ENCODE results near the gene PRRC2B. TPM values are rescaled to one million over a fixed set of nuclear protein-coding genes. Genes with fewer than 3 reads are reported as not detected.
A peak's percentile ranks its signal among the peaks of the same experiment; 100 is the strongest.

The PRRC2B gene
- total RNA-seq, 1 donor from 2014 or later, result 124 TPM

DNA sequence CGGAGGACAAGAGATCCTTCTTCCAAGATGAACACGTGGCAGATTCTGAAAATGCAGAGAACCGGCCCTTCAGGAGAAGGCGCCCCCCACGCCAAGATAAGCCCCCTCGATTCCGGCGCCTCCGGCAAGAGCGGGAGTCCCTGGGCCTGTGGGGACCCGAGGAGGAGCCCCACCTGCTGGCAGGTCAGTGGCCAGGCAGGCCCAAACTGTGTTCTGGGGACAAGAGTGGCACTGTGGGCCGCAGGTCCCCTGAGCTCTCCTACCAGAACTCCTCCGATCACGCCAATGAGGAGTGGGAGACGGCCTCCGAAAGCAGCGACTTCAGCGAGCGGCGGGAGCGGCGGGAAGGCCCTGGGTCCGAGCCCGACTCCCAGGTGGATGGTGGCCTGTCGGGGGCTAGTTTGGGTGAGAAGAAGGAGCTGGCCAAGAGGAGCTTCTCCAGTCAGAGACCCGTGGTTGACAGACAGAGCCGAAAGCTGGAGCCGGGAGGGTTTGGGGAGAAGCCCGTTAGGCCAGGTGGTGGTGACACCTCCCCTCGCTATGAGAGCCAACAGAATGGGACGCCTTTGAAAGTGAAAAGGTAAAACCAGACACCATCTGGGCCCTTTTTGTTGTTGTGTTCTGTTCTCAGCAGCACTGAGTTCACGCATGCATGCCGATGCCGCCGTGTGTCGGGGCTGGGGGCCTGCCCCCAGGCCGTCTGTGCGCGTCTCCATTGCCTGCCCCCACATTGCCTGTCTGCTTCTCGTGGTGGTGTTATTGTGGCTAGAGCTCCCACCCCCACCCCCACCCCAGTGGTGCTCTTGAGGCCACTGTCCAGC is 82.3 kb downstream of the PRRC2B start:
- ATAC-seq (ENCODE audit: poor library complexity) (peak; percentile 62), DNase-seq (no peak)
- intact Hi-C loops (cut with DNase I), result loop anchor here (10.0 kb wide), 1 partner anchor 101 kb away; no protein-coding TSS in a partner anchor

DNA sequence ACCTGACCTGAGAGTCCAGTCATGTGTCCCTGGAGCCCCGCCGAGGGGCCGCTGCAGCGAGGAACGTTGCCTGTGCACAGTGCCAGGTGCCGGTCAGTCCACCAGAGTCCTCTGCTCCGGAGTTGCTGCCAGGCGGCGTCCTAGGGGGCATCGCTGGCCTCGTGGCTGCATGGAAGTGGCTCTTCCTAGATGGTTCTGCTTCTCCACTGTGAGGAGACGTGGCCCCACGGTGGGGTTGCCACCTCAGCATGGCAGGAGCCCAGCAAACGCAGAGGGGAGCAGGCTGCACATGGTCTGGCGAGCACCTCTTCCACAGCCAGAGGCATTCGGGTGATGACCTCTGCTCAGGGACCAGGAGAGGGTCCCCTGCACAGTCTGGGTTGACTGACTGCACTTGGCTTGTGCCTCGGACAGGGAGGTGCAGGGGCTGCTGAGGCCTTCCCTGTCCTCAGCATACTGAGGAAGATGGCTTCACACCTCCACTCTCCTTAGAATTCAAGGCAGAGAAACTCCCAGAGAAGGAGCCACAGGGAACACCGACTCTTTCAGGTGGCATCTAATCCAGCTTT is 83.0 kb downstream of the PRRC2B start:
- DNase-seq (peak; percentile 84), ATAC-seq (ENCODE audit: poor library complexity) (peak; percentile 85)
- intact Hi-C loops (cut with DNase I), result loop anchor here (10.0 kb wide), 1 partner anchor 102 kb away; no protein-coding TSS in a partner anchor

DNA sequence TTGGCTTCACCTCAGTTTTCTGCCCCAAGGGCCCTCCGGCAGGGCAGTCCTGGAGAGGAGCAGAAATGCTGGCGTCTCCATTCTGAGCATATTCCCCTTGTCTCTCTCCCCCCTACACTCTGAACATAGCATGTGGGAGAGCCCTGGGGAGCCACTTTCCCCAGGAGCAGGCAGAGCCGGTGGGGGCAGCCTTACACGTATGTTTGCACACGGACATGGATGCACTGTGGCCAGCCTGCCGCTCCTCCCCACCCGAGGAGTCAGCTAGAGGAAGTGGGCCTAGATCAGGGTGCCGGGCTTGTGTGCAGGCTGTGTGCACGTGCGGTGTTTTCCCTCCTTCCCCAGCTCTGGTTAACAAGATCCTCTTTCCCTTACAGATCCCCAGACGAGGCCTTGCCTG is 83.5 kb downstream of the PRRC2B start:
- intact Hi-C loops (cut with DNase I), result loop anchor here (10.0 kb wide), 1 partner anchor 103 kb away; no protein-coding TSS in a partner anchor
- DNase-seq (no peak), ATAC-seq (ENCODE audit: poor library complexity) (peak; percentile 2)

DNA sequence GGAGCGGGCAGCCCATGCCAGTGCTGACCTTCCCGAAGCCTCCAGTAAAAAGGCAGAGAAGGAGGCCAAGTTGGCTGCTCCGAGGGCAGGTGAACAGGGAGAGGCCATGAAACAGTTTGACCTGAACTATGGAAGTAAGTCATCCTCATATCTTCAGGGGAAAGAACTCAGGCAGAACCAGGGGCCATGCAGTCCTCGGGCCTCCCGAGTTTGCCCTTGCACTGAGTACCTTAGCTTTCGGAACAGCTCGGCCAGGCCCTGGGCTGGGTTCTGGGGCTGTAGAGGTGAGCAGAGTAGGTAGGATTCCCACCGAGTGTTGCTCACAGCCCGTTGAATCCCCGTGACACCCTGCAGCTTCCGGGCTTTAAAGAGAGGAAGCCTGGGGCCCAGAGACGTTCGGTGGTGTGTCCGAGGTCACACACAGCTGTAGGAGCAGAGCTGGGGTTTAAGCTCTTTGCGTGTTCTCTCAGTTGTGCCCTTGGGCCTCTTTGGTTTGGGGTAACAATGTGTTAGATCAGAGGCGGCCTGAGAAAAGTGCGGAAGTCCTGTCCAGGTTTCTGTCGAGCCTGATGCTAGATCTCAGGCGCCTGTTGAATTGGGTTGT is 84.0 kb downstream of the PRRC2B start:
- DNase-seq, result no peak
- intact Hi-C loops (cut with DNase I), result loop anchor here (10.0 kb wide), 1 partner anchor 103 kb away; no protein-coding TSS in a partner anchor

DNA sequence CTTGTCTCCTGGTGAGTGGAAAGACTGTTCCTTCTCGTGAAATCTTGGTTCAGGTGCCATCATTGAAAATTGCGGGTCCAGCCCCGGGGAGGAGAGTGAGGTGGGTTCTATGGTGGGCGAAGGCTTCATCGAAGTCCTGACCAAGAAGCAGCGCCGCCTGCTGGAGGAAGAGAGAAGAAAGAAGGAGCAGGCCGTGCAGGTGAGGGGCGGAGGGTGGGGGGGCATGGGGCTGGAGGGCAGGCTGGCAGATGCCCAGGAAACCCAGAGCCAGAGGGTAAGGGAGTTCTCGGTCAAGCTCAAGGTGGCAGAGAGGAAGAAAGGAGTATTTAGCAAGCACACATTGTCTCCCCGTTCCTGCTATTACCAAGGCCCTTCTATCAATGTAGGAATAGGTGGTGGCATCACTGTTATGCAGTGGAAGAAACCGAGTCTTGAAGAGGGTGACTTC is 84.6 kb downstream of the PRRC2B start:
- intact Hi-C loops (cut with DNase I), result loop anchor here (10.0 kb wide), 1 partner anchor 104 kb away; no protein-coding TSS in a partner anchor
- DNase-seq (peak; percentile 63), ATAC-seq (ENCODE audit: poor library complexity) (no peak)

More for the DNA sequence above, 84.0 kb downstream of the PRRC2B start:
- no peak for ATAC-seq (ENCODE audit: poor library complexity)

GRCh38 chr9:131478911-131479310 is 85.0 kb downstream of the PRRC2B start:
- ATAC-seq (ENCODE audit: poor library complexity), result no peak
- intact Hi-C loops (cut with DNase I), result loop anchor here (10.0 kb wide), 1 partner anchor 104 kb away; no protein-coding TSS in a partner anchor
- DNase-seq, result no peak

- DNase-seq, result no peak
- no peak for ATAC-seq (ENCODE audit: poor library complexity)
- intact Hi-C loops (cut with DNase I), result no loop called here
Measured at GRCh38 chr9:131480258-131480657, 86.4 kb downstream of the PRRC2B start.

GRCh38 chr9:131481441-131482342 is 87.8 kb downstream of the PRRC2B start:
- ATAC-seq (ENCODE audit: poor library complexity), result no peak
- no peak for DNase-seq
- intact Hi-C loops (cut with DNase I), result no loop called here

DNA sequence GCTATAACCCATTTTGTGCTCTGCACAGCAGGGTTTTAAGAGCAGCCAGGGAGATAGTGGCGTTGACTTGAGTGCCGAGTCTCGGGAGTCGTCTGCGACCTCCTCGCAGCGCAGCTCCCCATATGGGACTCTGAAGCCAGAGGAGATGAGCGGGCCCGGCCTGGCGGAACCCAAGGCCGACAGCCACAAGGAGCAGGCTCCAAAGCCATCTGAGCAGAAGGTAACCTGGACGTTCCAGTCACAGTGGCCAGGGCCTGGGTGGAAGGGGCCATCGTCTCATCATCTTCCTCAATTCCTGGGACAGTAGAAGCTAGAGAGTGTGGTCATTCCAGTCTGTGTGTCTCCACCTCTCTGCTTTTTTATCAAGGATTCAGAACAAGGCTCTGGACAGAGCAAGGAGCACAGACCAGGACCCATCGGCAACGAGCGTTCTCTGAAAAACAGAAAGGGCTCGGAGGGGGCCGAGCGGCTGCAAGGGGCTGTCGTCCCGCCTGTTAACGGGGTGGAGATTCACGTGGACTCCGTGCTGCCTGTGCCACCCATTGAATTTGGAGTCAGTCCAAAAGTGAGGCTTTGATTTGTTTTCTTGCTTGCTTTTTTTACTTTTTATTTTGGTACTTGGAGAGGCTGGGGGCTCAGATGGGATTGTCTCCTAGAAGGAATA is 88.6 kb downstream of the PRRC2B start:
- DNase-seq (no peak), ATAC-seq (ENCODE audit: poor library complexity) (no peak)
- intact Hi-C loops (cut with DNase I), result no loop called here

- intact Hi-C loops (cut with DNase I), result no loop called here
Measured at GRCh38 chr9:131483319-131484050, 89.6 kb downstream of the PRRC2B start.

DNA sequence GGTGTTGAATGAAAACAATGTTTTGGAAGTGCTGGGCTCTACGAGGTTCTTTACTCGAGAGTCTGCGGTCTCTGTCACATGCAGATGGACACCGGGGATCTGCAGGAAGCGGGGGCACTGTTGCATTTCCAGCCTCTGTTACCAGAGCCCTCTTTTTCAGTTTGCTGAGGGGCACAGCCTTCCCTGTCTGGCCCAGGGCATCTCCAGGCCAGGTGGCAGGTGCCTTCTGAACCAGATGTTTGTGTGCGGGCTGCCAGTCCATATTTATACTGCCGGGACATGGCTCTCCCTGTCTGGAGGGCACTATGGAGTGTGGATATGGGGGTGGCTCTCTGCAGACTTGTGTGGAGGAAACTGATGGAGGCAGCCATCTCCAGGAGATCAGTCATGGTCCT is 90.2 kb downstream of the PRRC2B start:
- DNase-seq (no peak), ATAC-seq (ENCODE audit: poor library complexity) (no peak)
- intact Hi-C loops (cut with DNase I), result no loop called here

More at GRCh38 chr9:131483319-131484050, 89.6 kb downstream of the PRRC2B start:
- ATAC-seq (ENCODE audit: poor library complexity) (peak; percentile 85), DNase-seq (peak; percentile 82)

GRCh38 chr9:131484560-131485185 is 90.8 kb downstream of the PRRC2B start:
- no peak for ATAC-seq (ENCODE audit: poor library complexity)
- DNase-seq, result no peak
- intact Hi-C loops (cut with DNase I), result no loop called here

DNA sequence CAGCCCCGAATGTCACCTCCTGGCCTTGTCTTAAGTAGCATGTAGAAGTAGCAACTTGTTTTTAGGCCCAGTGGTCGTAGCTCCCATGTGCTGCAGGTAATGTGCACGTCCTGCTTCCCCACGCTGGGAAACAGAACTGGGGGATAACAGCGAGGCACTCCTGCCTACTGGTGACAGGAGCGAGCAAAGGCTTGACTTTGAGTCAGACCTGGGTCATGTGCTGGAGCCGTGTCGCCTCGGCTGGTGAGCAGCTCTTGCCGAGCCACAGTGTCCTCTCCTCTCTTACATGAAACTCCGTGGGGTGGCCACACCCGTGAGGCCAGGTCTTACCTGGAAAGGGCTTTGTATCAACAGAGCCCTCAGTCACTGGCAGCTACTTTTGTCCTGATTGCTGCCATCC is 91.3 kb downstream of the PRRC2B start:
- no peak for DNase-seq
- ATAC-seq (ENCODE audit: poor library complexity), result no peak
- intact Hi-C loops (cut with DNase I), result no loop called here

- no peak for ATAC-seq (ENCODE audit: poor library complexity)
- DNase-seq, result no peak
- intact Hi-C loops (cut with DNase I), result no loop called here
Measured at GRCh38 chr9:131485728-131486422, 92.0 kb downstream of the PRRC2B start.

DNA sequence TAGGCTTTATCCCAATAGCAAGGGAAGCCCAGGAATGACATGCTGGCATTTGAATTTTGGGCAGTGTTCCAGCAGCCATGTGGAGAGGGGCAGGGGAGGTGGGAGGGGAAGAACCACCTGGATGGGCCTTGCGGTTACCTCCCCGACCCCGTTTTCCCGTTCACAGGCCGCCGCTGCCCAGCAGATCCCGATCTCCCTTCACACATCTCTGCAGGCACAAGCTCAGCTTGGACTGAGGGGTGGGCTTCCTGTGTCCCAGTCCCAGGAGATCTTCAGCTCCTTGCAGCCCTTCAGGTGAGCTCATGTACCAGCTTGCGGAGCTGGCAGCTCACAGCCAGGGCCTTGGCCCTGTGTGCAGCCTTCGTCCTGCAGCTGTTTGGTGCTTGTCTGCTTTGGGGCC is 93.1 kb downstream of the PRRC2B start:
- intact Hi-C loops (cut with DNase I), result no loop called here
- ATAC-seq (ENCODE audit: poor library complexity) (no peak), DNase-seq (no peak)

DNA sequence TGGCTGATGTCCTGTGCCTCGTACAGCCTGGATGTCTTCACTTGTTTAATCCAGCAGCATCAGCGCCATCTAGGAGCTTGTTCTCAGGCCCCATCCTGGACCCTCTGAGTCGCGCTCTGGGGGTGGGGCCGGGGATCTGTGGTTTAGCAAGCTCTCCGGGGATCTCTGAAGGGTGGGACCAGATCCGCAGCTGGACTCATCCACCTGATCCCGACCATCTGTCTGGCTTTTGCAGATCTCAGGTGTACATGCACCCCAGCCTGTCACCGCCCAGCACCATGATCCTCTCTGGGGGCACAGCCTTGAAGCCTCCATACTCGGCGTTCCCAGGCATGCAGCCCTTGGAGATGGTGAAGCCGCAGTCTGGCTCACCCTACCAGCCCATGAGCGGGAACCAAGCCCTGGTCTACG is 93.7 kb downstream of the PRRC2B start:
- DNase-seq (no peak), ATAC-seq (ENCODE audit: poor library complexity) (no peak)
- intact Hi-C loops (cut with DNase I), result no loop called here

Data from Right ventricle myocardium superior (tissue), 1 donor.